Gastroesophageal sphincter (tissue), 3 donors: ENCODE measurements around the gene FIP1L1.

ENCODE experiments used
- CTCF ChIP-seq, 4 experiments: fragments of 200-600 bp in 2 of 4; fragments of 450-650 bp in 2 of 4; sonication (generic) in 1 of 4; IDR thresholded peaks; one replicate each; pipeline ENCODE4 v1.5.1; 2017 to 2019; ENCODE audit warnings: antibody characterized with exemption in 4 of 4, mild to moderate bottlenecking in 2 of 4, moderate library complexity in 2 of 4
- EP300 ChIP-seq: sonication (generic); formaldehyde crosslinking; IDR thresholded peaks from one replicate; pipeline ENCODE4 v1.6.1; 2017; ENCODE audit warnings: antibody characterized with exemption, mild to moderate bottlenecking

GRCh38 chr4:53364624-53365023 is 12.8 kb upstream of the FIP1L1 start:
- no peak for TF ChIP-seq CTCF (IDR thresholded peaks at IDR 0.05)
- no peak for TF ChIP-seq EP300
